NCI-H526 treated with DMSO at 0.1 percent for 48 hours (cell line): Measurements from ENCODE around the gene CAPN9.

ENCODE experiments used
- DNase-seq: peaks from one replicate; lab custom pipeline; 2025; lab: John Stamatoyannopoulos, UW

CAPN9 gene

DNA sequence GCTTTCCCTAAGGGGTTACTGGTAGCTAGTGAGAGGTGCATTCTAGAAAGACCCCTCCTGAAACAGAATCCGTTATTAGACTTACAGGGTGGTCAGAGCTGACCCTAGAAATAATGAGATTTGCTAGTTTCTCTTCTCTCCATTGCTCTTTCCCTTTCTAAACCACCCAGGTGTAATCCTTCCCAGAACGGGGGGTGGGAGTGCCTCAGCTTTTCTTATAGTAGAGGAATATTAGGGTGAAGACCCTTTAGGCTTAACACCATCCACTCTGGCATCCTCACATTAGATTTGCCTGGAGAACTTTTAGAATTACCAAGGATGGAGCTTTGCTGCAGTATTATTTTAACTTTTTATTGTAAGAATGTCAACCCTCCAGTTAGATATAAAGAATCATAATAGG lies 49.4 kb downstream of the CAPN9 start:
- no peak for DNase-seq

DNA sequence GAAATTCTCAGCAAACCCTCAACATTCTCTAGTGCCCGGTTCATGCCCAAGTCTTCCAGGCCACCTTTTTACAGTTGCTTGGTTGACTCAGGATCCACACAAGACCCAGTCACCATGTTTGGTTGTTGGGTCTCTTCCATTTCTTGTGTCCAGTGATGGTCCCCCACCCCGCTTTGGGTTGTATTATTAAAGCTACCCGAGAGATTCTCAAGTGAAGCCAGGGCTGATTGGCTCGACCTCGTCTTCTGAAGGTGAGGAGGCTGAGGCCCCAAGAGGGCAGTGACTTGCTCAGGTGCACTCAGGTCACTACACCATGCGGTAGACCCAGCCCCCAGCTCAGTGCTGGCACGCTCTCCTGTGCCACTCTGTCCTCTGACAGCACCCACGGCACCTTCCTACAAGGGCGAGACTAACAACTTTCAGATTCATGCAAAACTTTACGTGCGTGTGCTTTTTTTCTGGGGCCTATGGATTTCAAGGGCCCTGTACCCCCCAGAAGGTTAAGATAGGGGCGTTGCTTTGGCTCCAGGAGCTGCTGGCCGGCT lies 50.3 kb downstream of the CAPN9 start:
- no peak for DNase-seq

DNA sequence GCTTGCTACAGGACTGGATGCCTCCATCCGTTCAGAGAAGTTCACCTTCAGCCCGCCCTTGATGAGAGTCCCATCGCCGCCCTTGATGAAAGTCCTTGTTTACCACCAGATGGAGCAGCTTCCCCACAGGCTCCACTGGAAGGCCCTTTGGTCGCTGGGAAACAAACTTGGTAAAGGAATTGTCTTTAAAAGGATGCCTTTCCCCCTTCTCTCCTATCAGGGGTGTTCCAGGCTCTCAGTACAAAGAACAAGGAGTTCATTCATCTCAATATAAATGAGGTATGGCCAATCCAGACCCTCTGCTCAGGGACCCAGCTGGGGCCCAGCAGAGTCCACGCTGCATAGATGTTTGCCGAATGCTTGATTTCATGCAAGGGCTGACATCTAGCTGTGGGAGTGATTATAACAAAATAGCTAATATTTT lies 50.8 kb downstream of the CAPN9 start:
- DNase-seq: peak; percentile 20

DNA sequence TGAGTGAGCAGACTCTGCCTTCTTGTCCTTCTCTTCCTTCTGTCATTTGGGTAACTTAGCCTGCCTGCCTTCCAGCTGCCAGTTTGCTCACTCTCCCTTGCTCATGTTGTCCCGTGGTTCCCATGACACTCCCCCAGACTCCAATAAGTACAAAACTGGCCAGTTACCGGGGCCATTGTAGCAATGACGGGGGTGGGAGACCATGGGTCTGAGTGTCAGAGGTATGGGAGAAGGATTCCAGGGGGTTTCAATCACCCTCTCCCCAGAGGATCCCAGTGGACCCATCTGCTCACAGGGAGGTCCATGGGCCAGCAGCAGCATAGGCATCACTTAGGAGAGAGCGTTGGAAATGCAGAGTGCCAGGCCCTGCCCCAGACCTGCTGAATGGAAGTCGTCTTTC lies 51.3 kb downstream of the CAPN9 start:
- DNase-seq: no peak

DNA sequence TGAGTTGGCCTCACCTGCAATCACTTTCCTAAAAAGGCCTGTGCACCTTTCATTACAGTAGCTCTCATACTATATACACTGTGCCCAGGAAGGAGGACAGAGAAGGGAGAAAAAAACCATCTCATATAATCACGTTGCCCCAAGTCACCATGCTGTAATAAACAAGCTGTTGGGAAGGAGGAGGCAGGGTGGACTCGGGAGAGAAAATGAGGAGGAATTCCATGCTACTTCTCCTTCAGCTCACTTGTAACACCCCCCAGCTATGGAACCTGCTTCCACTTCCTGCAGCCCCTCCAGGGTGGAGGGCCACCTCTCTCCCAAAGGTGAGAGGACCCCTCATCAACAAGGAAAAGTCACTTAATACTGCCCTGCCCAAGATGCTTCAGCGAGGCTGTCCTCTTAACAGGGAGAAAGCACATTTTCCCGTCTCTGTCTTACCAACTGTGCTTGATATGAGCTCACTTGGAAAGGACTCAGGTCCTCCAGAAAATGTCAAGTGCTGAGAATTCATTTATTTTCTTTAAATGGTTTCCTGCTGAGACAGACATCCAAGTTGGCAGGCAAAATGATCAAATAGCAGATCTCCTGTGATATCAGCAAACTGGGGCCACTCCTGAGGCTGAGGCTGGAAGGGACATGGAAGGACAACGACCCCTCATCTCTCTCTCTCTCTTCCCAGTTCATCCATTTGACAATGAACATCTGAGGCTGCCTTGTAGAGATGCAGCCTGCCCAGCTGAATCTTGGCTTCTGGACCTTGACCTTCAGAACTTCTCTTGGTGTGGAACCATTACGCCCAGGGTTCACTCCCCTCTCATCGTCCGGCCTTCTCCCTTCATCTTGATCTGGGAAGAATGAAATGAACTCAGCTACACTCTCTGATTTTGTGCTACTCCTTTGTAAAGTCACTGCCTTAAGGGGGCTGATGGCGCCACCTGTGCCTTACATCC lies 54.0 kb downstream of the CAPN9 start:
- DNase-seq: no peak

DNA sequence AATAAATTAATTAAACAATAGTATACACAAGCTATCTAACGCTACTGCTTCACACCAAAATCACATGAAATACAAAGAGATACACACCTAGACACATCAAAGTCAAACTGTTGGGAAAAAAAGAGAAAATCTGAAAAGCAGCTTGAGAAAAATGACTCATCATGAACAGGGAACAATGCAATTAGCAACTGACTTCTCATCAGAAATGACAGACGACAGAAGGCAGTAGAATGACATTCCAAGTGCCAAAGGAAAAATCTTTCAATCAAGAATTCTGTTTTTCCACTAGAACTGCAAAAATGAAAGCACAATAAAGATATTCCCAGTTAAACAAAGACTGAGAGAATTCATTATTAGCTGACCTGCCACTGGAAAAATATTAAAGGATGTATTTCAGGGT lies 57.2 kb downstream of the CAPN9 start:
- no peak for DNase-seq

DNA sequence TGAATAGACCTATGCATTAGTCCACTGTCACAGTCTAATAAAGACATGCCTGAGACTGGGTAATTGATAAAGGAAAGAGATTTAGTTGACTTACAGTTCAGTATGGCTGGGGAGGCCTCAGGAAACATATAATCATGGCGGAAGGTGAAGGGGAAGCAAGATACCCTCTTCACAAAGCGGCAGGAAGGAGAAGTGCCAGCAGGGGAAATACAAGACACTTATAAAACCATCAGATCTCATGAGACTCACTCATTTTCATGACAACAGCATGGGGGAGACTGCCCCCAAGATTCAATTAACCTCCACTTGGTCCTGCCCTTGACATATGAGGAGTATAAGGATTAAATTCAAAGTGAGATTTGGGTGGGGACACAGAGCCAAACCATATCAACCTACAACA lies 59.4 kb downstream of the CAPN9 start:
- no peak for DNase-seq

DNA sequence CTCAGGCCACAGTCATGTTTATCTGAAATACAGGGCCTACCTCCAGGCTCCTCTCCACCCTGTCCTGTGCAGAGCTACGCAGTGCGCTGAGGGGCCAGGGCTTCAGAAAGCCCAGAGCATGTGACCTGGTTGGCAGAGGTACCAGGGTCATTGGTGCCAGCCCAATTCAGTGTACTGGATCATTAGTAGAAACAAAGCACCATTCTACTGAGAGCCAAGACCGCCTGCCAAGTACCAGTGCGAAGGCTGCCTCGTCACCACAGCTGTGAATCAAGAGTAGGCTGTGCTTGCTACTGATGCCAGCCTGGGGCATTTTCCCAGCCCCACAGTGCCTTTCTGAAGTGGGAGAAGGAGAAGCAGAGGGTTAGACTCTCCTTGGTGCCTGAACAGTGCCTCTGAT lies 59.8 kb downstream of the CAPN9 start:
- DNase-seq: no peak

DNA sequence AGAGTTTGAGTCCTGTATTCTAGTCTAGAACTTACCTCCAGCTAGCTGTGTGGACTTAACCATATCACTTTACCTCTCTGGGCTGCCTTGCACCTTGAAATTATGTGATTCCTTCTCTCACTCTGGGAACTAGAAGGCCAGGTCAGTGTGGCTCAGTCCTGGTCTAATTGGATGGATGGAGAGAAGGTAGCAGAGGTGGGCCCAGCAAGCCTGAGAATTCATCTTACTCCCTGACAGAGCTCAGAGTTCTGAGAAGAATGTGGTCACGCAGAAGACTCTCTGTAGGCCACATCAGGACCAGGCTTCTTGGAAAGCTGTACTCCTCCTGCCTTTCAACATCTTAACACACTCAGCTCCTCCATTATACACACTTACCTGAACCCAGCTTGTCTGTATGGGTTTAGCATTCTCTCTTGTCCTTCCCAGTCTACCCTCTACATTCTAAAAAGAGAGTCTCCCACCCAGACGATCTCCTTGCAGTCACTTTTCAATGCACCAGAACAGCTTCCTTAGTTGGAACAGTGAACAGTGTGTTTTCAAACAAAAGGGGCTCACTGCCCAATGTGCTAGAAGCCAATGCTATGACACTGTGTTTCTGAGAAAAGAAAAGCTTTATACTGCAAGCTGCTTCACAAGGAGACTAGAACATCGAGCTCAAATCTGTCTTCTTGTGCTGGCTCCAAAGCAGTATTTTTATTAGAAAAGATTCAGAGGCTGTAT lies 60.5 kb downstream of the CAPN9 start:
- no peak for DNase-seq

DNA sequence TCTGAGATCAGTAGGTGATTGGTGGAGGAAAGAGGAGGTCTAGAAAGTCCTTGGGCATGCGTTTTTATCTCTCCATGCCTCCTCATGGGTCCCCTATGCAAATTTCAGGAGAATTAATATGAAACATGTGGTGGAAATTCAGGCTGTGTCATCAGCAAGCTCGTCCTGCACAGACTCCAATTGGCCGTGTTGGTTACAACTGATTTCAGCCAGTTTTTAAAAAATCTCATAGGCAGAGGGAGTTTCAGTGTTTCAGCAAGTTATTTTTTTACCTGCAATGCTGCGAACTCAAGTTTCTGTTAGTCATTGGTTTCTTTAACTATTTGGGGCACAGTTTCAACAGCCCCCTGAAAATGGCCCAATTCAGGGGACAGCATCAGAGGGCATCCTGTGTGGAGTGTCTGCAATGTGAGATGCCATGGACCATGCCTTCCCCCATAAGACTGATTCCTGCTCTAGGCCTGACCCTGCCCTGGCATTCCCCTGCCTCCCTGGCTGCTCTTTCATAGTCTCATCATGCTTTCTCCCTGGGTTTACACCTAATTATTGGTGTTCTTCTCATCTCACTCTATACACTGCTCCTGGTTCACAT lies 61.2 kb downstream of the CAPN9 start:
- DNase-seq: no peak

DNA sequence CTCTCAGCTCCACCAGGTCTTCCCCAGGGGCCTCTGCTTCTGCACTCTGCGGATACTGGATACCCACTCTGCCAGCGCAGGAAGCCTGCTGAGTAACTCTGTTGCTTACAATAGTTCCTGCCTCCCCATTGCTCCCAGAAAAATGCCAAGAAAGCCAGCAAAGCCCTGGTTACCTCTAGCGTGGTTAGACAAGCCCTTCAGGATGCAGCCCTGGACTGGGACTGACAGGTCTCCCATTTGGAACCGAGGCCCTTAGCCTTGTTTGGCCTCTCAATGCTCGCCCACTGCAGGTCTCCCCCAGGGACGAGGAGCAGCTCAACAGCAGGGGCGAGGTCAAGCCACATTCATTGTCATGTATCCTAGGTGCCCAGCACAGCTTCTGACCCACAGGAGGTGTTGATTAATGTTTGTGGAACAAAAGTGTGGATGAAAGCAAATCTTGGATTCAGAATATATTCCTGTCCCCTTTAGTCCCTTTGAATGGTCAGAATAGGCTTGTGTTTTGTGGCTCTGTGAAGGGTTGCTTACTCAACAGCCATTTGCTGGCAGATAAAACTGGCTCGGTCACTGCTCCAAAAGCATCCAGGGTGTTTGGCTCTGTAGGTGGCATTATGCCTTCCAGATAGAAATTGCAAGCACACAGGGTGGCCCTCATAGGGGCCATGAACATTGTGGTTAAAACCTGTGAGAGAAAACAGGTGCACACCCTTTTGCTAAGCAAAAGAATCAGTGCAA lies 62.2 kb downstream of the CAPN9 start:
- no peak for DNase-seq

DNA sequence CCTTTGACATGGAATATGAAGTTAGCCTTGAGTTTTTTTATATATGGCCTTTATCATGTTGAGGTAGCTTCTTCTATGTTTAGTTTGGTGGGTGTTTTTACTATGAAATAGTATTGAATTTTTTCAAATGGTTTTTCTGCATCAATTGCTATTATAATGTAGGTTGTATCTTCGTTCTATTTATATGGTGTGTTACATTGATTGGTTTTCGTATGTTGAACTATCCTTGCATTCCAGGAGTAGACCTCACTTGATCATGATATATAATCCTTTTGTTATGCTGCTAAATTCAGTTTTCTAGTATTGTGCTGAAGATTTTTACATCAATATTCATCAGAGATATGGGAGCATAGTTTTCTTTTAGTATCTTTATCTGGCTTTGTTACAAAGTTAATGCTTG lies 65.4 kb downstream of the CAPN9 start:
- no peak for DNase-seq

DNA sequence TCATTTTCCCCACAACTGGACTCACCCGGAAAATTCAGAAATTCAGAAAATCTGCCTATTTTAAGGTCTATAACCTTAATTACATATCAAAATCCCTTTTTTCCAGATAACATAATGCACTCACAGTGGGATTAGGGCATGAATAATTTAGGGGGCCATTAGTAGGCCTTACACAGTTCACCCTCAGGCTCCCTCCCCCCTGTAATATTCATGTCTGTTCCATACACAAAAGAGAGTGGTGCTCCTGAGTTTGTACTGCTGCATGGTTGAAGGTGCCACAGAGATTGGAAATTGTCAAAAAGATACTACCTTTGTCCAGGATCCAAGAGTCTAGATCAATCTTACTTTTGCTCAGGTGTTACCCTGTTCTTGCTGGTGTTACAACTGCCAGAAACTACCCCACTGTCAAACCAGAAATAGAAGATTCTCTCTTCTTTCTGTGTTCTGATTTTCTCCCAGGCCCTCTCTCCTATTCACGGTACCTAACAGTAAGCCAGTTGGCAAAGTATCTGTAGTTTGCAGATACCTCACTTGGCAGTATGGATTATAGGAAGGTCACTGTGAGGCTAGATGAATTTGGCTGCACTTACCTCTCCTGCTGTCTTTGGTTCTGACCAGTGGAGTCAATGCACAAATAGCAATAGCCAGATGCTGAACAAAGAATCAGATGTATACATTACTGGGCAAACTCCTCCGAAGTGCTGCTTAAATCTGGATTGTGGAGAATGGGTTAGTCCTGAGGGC lies 67.9 kb downstream of the CAPN9 start:
- DNase-seq: no peak

DNA sequence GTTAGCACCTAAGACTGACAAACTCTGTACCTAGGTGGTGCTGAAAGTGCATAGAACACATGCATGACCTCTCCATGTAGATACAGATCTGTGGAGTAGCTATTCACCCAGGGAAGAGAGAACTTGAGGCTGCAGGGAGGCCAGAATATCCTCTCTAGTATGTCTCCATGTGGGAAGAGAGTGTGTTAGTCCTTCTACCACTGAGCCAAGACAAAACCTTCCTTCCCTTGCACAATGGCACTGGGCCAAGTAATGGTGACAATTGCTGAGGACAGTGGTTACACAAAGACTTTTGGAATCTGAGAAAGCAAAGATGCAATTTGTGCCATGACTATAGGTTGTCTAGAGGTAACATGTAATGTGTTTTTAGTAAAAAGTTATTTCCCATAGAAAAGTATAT lies 68.8 kb downstream of the CAPN9 start:
- no peak for DNase-seq

DNA sequence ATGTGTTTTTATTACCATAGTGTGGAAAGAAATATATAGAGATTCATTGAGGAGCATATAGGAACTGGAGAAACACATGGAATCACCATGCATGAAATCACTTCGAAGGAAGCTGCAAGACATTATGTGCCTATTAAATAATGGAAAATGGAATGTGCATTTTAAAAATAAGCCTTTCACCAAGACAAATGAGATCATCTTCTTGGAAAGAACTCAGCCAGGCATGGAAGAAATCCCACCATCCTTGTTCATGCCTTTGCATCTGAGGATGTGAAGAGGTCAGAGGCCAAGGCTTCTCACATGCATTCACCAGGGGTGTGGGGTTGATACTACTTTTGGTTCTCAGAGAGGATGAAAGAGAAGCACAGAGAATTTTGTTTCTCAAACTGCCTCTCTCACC lies 71.2 kb downstream of the CAPN9 start:
- no peak for DNase-seq

DNA sequence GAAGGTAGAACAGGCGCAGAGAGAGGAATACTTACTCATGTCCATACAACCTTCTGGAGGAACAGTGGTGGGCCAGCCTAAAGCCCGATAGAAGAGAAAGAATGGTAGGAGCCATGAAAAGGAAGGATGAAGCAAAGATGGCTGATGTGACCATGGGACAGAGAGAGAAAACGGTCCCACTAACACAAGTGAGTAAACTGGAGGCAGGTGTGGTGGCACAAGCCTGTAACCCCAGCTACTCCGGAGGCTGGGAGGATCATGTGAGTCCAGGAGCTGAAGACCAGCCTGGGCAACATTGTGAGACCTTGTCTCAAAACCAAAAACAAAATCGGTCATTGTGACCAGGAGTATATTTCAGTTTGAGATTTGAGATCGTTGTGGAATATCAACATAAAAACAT lies 71.7 kb downstream of the CAPN9 start:
- no peak for DNase-seq

DNA sequence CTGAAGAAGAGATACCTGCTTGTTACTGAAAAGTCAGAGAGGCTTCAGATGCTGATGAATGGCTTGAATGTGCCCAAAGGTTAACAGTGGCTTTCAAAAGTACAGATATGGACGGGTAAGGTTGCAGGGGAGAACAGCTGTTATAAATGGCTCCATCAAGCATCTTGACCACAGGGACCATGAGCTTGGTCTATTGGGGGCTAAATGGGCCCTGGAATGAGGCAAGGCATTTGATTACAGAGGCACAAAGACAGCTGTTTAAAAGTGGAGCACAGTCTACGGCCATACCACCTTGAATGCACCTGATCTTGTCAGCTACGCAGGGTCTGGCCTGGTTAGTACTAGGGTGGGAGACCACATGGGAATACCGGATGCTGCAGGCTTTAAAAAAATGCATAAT lies 72.8 kb downstream of the CAPN9 start:
- DNase-seq: no peak

DNA sequence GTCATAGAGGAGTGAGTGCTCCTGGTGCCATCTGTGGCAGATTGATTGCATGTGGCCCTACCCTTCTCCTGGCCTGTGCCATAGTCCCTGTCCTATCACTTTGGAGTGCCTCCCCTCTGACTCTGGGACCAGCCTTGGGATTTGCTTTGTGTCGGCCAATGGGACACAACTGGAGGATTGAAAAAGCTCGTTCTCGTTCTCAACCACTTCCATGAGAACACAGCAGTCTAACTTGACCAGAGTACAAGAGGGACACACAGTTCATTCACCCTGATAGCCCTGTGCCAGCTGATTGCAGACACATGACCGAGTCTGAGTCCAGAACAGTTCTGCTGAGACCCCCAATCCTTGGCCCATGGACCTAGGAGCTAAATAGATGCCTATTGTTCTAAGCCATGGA lies 73.4 kb downstream of the CAPN9 start:
- DNase-seq: no peak

DNA sequence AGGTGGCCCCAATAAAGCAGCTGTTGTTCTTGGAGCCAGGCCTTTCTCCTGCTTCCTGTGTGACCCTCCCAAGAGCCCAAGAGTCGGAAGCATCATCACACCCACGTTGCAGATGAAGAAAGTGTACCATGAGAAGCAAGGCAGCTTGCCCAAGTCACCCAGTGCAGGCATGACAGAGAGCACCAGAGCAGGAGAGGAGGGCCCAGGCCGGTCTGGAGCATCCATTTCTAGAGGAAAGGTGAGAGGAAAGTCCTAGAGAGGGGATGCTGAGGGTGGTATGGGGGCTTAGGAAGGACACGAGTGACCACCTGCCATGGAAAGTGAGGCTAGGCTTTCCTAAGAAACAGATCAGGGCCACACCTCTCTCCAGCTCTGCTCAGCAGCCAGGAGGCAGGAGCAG lies 74.2 kb downstream of the CAPN9 start:
- DNase-seq: no peak

DNA sequence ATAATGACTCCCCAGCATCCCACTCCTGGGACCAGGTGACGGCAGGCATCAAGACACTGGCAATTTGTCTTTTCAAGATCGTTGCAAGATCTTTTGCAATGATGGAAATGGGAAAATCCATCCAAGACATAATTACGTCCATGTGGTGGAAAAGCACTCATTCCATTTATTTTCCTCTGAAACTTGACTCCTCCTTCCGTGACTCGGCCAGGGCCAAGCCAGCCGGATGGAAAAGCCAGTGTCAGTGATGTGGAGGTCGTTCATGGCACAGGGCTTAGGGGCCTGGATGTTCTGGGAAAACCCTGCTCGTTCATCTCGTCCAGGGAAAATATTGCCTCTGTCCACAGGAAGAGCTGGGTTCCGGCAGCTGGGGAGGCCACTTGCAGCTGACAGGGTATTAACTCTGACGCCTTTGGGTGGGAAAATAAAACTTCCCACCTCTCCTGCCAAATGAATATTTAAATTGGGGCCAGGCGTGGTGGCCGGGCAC lies 74.9 kb downstream of the CAPN9 start:
- DNase-seq: no peak

DNA sequence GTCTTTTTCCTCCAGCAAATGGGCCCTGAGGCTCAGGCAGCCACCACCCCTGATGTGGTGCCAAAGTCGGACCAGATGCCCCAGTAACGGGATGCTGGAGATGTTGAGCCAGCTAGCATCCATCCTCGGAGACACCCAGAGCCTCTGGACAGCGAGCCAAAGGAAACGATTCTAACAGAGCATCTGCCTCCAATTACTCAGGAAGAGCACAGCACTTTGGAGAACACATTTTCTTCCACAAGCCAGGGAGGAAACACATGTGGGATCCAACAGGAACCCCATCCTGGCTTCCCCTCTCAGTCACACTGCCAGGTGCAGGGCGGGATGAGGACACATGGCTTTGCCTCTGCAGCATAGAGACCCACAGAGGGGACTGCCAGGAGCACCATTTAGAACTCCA lies 76.2 kb downstream of the CAPN9 start:
- no peak for DNase-seq
